Esophagus muscularis mucosa (tissue), 4 donors: ENCODE measurements around the gene MYH7B. TPM values are rescaled to one million over a fixed set of nuclear protein-coding genes. Genes with fewer than 3 reads are reported as not detected.

Experiments
- DNase-seq: peaks from one replicate; pipeline ENCODE4 v3.0.0-alpha.2; 2017; ENCODE audit errors: extremely low spot score
- H3K27ac ChIP-seq, 4 donors: fragments of 200-600 bp; sonication (generic); replicated peaks in 1 of 4; 1 replicate in 3 of 4; 2 replicates in 1 of 4; pipeline ENCODE4 v1.5.1; 2016 to 2019; ENCODE audit warnings: mild to moderate bottlenecking in 1 of 4
- H3K27me3 ChIP-seq, 4 donors: fragments of 200-600 bp; sonication (generic); one replicate each; pipeline versions ENCODE4 v1.5.1 to v1.6.0; 2016 to 2019
- H3K36me3 ChIP-seq, 4 donors: fragments of 200-600 bp; sonication (generic); one replicate each; pipeline ENCODE4 v1.5.1; 2016 to 2019
- H3K4me1 ChIP-seq, 4 donors: fragments of 200-600 bp; sonication (generic); one replicate each; pipeline ENCODE4 v1.5.1; 2016 to 2019
- H3K4me3 ChIP-seq, 4 donors: fragments of 200-600 bp; sonication (generic); 1 replicate in 2 of 4; 2 replicates in 2 of 4; pipeline ENCODE4 v1.5.1; 2016 to 2019; ENCODE audit warnings: mild to moderate bottlenecking in 4 of 4, moderate library complexity in 1 of 4
- H3K9me3 ChIP-seq, 4 donors: fragments of 200-600 bp; sonication (generic); 1 replicate in 3 of 4; 2 replicates in 1 of 4; pipeline ENCODE4 v1.5.1; 2016 to 2019
- CTCF ChIP-seq, 3 experiments: fragments of 200-600 bp in 2 of 3; fragments of 450-650 bp in 1 of 3; sonication (generic) in 2 of 3; IDR thresholded peaks; one replicate each; pipeline ENCODE4 v1.5.1; 2017 to 2019; ENCODE audit warnings: antibody characterized with exemption in 3 of 3, mild to moderate bottlenecking in 2 of 3, moderate library complexity in 1 of 3
- EP300 ChIP-seq: sonication (generic); formaldehyde crosslinking; IDR thresholded peaks from one replicate; pipeline ENCODE4 v1.6.1; 2017; ENCODE audit warnings: antibody characterized with exemption
- POLR2A ChIP-seq: fragments of 450-650 bp; IDR thresholded peaks from one replicate; pipeline ENCODE4 v1.6.1; 2017; ENCODE audit warnings: antibody characterized with exemption, moderate library complexity, mild to moderate bottlenecking, low read depth
- POLR2AphosphoS5 ChIP-seq, 2 donors: sonication (generic); formaldehyde crosslinking; IDR thresholded peaks; one replicate each; pipeline ENCODE4 v1.6.1; 2017; ENCODE audit warnings: antibody characterized with exemption in 2 of 2
- WGBS: methylation state at CpG from one replicate; pipeline ENCODE4 v1.1.5; 2018; 5-methylcytosine and 5-hydroxymethylcytosine counted together
- intact Hi-C: fragments of 100-400 bp; cut with DNase I; formaldehyde crosslinking; loops from one replicate; pipeline ENCODE4 v1.15.1; 2023
- total RNA-seq, 4 donors: library from RNA; depleted of rRNA; stranded (reverse); fragments of >200 nt; gene quantifications; one replicate each; pipeline versions ENCODE4 v1.1.0 to v1.2.1, GENCODE V29; 2016

MYH7B gene
- total RNA-seq, 4 donors from 2014 or later: 0.17 to 0.84 (median 0.37) TPM

- intact Hi-C loops: no loop called here
- Histone ChIP-seq H3K27ac (no peak overlapping the region), H3K9me3 (no peaks in the 10 kb centered on the region), H3K36me3 (peaks cover 0 to 64% (median 16%) of the 10 kb centered on the region in 4 donors), H3K4me1 (peaks cover 6 to 18% (median 9%) of the 10 kb centered on the region in 4 donors), H3K4me3 (no peak overlapping the region), H3K27me3 (peaks cover 0 to 20% (median 2%) of the 10 kb centered on the region in 4 donors)
- DNase-seq: no peak
- WGBS: 82% methylated on average over 4 of the region's 4 CpGs
- TF ChIP-seq POLR2A (no peak), EP300 (no peak), CTCF (IDR thresholded peaks at IDR 0.05) (no peak), POLR2AphosphoS5 (IDR thresholded peaks at IDR 0.05) (no peak)
Observed at GRCh38 chr20:34989118-34989517, 33.5 kb downstream of the MYH7B start.

- Histone ChIP-seq H3K9me3 (no peaks in the 10 kb centered on the region), H3K27me3 (peaks cover 0 to 15% (median 0%) of the 10 kb centered on the region in 4 donors), H3K4me1 (peaks cover 6 to 18% (median 9%) of the 10 kb centered on the region in 4 donors), H3K4me3 (no peak overlapping the region), H3K36me3 (peaks cover 0 to 69% (median 21%) of the 10 kb centered on the region in 4 donors), H3K27ac (no peak overlapping the region)
- no peak for DNase-seq
- 90% methylated on average over 9 of the region's 14 CpGs for WGBS
- intact Hi-C loops: no loop called here
- TF ChIP-seq CTCF (IDR thresholded peaks at IDR 0.05) (no peak), POLR2A (no peak), POLR2AphosphoS5 (IDR thresholded peaks at IDR 0.05) (no peak), EP300 (no peak)
Observed at GRCh38 chr20:34989670-34990069, 34.0 kb downstream of the MYH7B start.

GRCh38 chr20:34990231-34990630 lies 34.6 kb downstream of the MYH7B start:
- 80% methylated on average over 11 of the region's 11 CpGs for WGBS
- H3K4me3 ChIP-seq: no peak overlapping the region

GRCh38 chr20:34990661-34991214 lies 35.1 kb downstream of the MYH7B start:
- Histone ChIP-seq H3K36me3 (peaks cover under 1 to 80% (median 32%) of the 10 kb centered on the region in 4 donors), H3K9me3 (no peaks in the 10 kb centered on the region), H3K4me1 (peaks cover 6 to 18% (median 9%) of the 10 kb centered on the region in 4 donors), H3K27me3 (peaks cover 0 to 4% (median 0%) of the 10 kb centered on the region in 4 donors), H3K4me3 (no peak overlapping the region), H3K27ac (no peak overlapping the region)
- 88% methylated on average over 18 of the region's 18 CpGs for WGBS
- intact Hi-C loops: no loop called here
- no peak for TF ChIP-seq POLR2A
- TF ChIP-seq EP300: no peak
- DNase-seq: no peak

More at GRCh38 chr20:34990231-34990630, 34.6 kb downstream of the MYH7B start:
- Histone ChIP-seq H3K27ac (no peak overlapping the region), H3K27me3 (peaks cover 0 to 9% (median 0%) of the 10 kb centered on the region in 4 donors), H3K36me3 (peaks cover 0 to 75% (median 27%) of the 10 kb centered on the region in 4 donors), H3K4me1 (peaks cover 6 to 18% (median 9%) of the 10 kb centered on the region in 4 donors), H3K9me3 (no peaks in the 10 kb centered on the region)
- intact Hi-C loops: no loop called here
- TF ChIP-seq EP300 (no peak), CTCF (IDR thresholded peaks at IDR 0.05) (no peak), POLR2AphosphoS5 (IDR thresholded peaks at IDR 0.05) (no peak), POLR2A (no peak)
- DNase-seq: no peak

GRCh38 chr20:34992751-34993417 lies 37.2 kb downstream of the MYH7B start:
- 94% methylated on average over 19 of the region's 20 CpGs for WGBS
- no peaks in the 10 kb centered on the region for H3K27me3 ChIP-seq
- H3K4me1 ChIP-seq: peaks cover 0 to 17% (median 13%) of the 10 kb centered on the region in 4 donors
- peaks cover 9 to 95% (median 48%) of the 10 kb centered on the region in 4 donors for H3K36me3 ChIP-seq
- H3K9me3 ChIP-seq: no peaks in the 10 kb centered on the region
- no peak overlapping the region for H3K27ac ChIP-seq
- TF ChIP-seq EP300 (no peak), POLR2A (no peak), CTCF (IDR thresholded peaks at IDR 0.05) (no peak), POLR2AphosphoS5 (IDR thresholded peaks at IDR 0.05) (no peak)
- intact Hi-C loops: no loop called here
- no peak for DNase-seq
- H3K4me3 ChIP-seq: no peak overlapping the region
